HCT116 (cell line): ENCODE data around the gene CFAP74. TPM values are rescaled to one million over a fixed set of nuclear protein-coding genes. Genes with fewer than 3 reads are reported as not detected.

ENCODE experiments used
- ATAC-seq: fragments of 200-7000 bp; cut with Tn5 transposase; 2 replicates; pipeline ENCODE4 v1.9.1; 2020; ENCODE audit warnings: mild to moderate bottlenecking, moderate library complexity
- BruUV-seq: library from RNA; stranded (reverse); fragments of 400-500 nt; replicated peaks from 2 replicates; lab custom pipeline; 2021; lab: Mats Ljungman, UMichigan
- CTCF ChIA-PET: fragments of 300-600 bp; sonication (Branson Sonifier 250); formaldehyde crosslinking; loops from one replicate; lab custom pipeline; 2021; ENCODE audit warnings: antibody characterized with exemption; lab: Charles Lee
- POLR2A ChIA-PET: fragments of 300-600, 350-600 bp; sonication (Branson Sonifier 250); formaldehyde crosslinking; loops from one replicate; lab custom pipeline; 2021; ENCODE audit warnings: antibody characterized with exemption; lab: Charles Lee
- RAD21 ChIA-PET, 2 experiments: fragments of 300-600 bp; sonication (Branson Sonifier 250); formaldehyde crosslinking; loops; one replicate each; lab custom pipeline; 2023; ENCODE audit warnings: low total read pairs in 2 of 2; ENCODE audit not compliant: uncharacterized antibody in 2 of 2, unreplicated experiment in 2 of 2, low non-redundant PET in 1 of 2; lab: Charles Lee
- DNase-seq: peaks from one replicate; pipeline ENCODE4 v3.0.0-alpha.2; 2010; ENCODE audit warnings: low read depth, low spot score
- H2AFZ ChIP-seq: fragments of 200-600 bp; shearing (Covaris generic), sonication (generic); 2 replicates; pipeline ENCODE4 v1.6.1; 2017; ENCODE audit warnings: low read depth, mixed run types, mixed read lengths, antibody characterized with exemption, low read length; ENCODE audit not compliant: poor library complexity, severe bottlenecking
- H3K27ac ChIP-seq: 2 replicates; pipeline ENCODE4 v1.5.1; 2012; ENCODE audit warnings: low read depth, low read length
- H3K27me3 ChIP-seq: fragments of 200-600 bp; sonication (generic); 2 replicates; pipeline ENCODE4 v1.6.1; 2016; ENCODE audit warnings: mixed run types, low read length, mixed read lengths; ENCODE audit not compliant: insufficient read depth
- H3K36me3 ChIP-seq, 2 experiments: fragments of 200-500 bp in 1 of 2; fragments of 200-600 bp in 1 of 2; sonication (Bioruptor generic) in 1 of 2; sonication (generic) in 1 of 2; 2 replicates each; pipeline versions ENCODE4 v1.5.1 to v1.6.1; 2014 to 2016; ENCODE audit warnings: low read length in 2 of 2, inconsistent platforms in 1 of 2, mixed read lengths in 1 of 2, mixed run types in 1 of 2; ENCODE audit not compliant: insufficient read depth in 2 of 2, control insufficient read depth in 1 of 2
- H3K4me1 ChIP-seq, 2 experiments: fragments of 200-600 bp in 1 of 2; sonication (generic) in 1 of 2; 2 replicates each; pipeline versions ENCODE4 v1.5.1 to v1.6.1; 2012 to 2017; ENCODE audit warnings: low read length in 2 of 2, inconsistent platforms in 1 of 2, mild to moderate bottlenecking in 1 of 2, mixed read lengths in 1 of 2, mixed run types in 1 of 2, moderate library complexity in 1 of 2; ENCODE audit not compliant: insufficient read depth in 2 of 2, control insufficient read depth in 1 of 2
- H3K4me2 ChIP-seq: fragments of 200-600 bp; sonication (generic); 2 replicates; pipeline ENCODE4 v1.6.1; 2017; ENCODE audit warnings: mixed run types, low read length, mixed read lengths
- H3K4me3 ChIP-seq, 2 experiments: fragments of 200-600 bp in 1 of 2; sonication (generic) in 1 of 2; replicated peaks in 1 of 2; 2 replicates each; pipeline ENCODE4 v1.5.1; 2011 to 2016; ENCODE audit warnings: low read length in 2 of 2, control low read depth in 1 of 2, low read depth in 1 of 2, mild to moderate bottlenecking in 1 of 2, mixed read lengths in 1 of 2, mixed run types in 1 of 2
- H3K79me2 ChIP-seq: fragments of 200-600 bp; sonication (generic); 2 replicates; pipeline ENCODE4 v1.6.1; 2017; ENCODE audit warnings: mild to moderate bottlenecking, mixed run types, low read length, moderate library complexity, mixed read lengths; ENCODE audit not compliant: insufficient read depth
- H3K9ac ChIP-seq: fragments of 200-600 bp; sonication (generic); 2 replicates; pipeline ENCODE4 v1.6.1; 2016; ENCODE audit warnings: low read length, mixed read lengths
- H3K9me2 ChIP-seq: fragments of 200-600 bp; sonication (generic), shearing (Covaris generic); 2 replicates; pipeline ENCODE4 v1.6.1; 2017; ENCODE audit warnings: mixed run types, mild to moderate bottlenecking, moderate library complexity; ENCODE audit not compliant: insufficient read depth
- H3K9me3 ChIP-seq, 2 experiments: fragments of 200-500 bp in 1 of 2; fragments of 200-600 bp in 1 of 2; sonication (Bioruptor generic) in 1 of 2; sonication (generic) in 1 of 2; 2 replicates each; pipeline ENCODE4 v1.6.1; 2014 to 2017; ENCODE audit warnings: low read length in 2 of 2, mixed read lengths in 2 of 2, inconsistent platforms in 1 of 2, low read depth in 1 of 2, mild to moderate bottlenecking in 1 of 2, mixed run types in 1 of 2, moderate library complexity in 1 of 2; ENCODE audit not compliant: control insufficient read depth in 1 of 2, insufficient read depth in 1 of 2
- H4K20me1 ChIP-seq: fragments of 200-600 bp; sonication (generic), shearing (Covaris generic); 2 replicates; pipeline ENCODE4 v1.6.1; 2017; ENCODE audit warnings: mixed run types, mild to moderate bottlenecking, moderate library complexity; ENCODE audit not compliant: insufficient read depth
- CEBPB ChIP-seq: IDR thresholded peaks from 2 replicates; pipeline ENCODE4 v1.6.1; 2012; ENCODE audit warnings: low read depth
- intact Hi-C: fragments of 100-400 bp; cut with micrococcal nuclease; formaldehyde crosslinking; loops from 2 replicates; pipeline ENCODE4 v1.10.0; 2022
- total RNA-seq: library from RNA; stranded (reverse); gene quantifications from one replicate; pipeline ENCODE4 v1.2.1, GENCODE V29; 2021; ENCODE audit not compliant: unreplicated experiment
- TF ChIP-seq, protein P1 (sequence below), 3 experiments: fragments of 200-600 bp in 1 of 3; sonication (generic) in 1 of 3; IDR thresholded peaks in 2 of 3; conservative IDR thresholded peaks in 1 of 3; 2 replicates each; pipeline ENCODE4 v1.5.1; 2012 to 2017; ENCODE audit warnings: low read depth in 2 of 3, low read length in 2 of 3, antibody characterized with exemption in 1 of 3, borderline replicate concordance in 1 of 3, control low read depth in 1 of 3, mild to moderate bottlenecking in 1 of 3, mixed read lengths in 1 of 3, mixed run types in 1 of 3, moderate library complexity in 1 of 3; ENCODE audit not compliant: insufficient read depth in 1 of 3

CFAP74 gene
- total RNA-seq, 1 experiment from 2014 or later, result 4.9 TPM

- Histone ChIP-seq H2AFZ (no peak overlapping the region), H3K79me2 (peaks cover 34% of the 10 kb centered on the region), H3K27me3 (no peaks in the 10 kb centered on the region), H3K27ac (peak overlapping the region; percentile 91), H3K4me1 (peaks cover 37 to 69% of the 10 kb centered on the region in 2 experiments), H3K4me2 (peak overlapping the region; percentile 98), H3K9me3 (no peaks in the 10 kb centered on the region), H3K4me3 (peak overlapping the region; percentile 75 to 82), H3K9ac (peak overlapping the region; percentile 71), H3K9me2 (no peaks in the 10 kb centered on the region), H4K20me1 (no peaks in the 10 kb centered on the region), H3K36me3 (no peaks in the 10 kb centered on the region)
- TF ChIP-seq, protein P1, sequence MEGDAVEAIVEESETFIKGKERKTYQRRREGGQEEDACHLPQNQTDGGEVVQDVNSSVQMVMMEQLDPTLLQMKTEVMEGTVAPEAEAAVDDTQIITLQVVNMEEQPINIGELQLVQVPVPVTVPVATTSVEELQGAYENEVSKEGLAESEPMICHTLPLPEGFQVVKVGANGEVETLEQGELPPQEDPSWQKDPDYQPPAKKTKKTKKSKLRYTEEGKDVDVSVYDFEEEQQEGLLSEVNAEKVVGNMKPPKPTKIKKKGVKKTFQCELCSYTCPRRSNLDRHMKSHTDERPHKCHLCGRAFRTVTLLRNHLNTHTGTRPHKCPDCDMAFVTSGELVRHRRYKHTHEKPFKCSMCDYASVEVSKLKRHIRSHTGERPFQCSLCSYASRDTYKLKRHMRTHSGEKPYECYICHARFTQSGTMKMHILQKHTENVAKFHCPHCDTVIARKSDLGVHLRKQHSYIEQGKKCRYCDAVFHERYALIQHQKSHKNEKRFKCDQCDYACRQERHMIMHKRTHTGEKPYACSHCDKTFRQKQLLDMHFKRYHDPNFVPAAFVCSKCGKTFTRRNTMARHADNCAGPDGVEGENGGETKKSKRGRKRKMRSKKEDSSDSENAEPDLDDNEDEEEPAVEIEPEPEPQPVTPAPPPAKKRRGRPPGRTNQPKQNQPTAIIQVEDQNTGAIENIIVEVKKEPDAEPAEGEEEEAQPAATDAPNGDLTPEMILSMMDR (IDR thresholded peaks at IDR 0.05 in 2 of 3, conservative IDR thresholded peaks at IDR 0.05 in 1 of 3; ENCODE audit: borderline replicate concordance in 1 of 3, insufficient read depth in 1 of 3, low read depth in 2 of 3, low read length in 2 of 3), result peak in 2 of 3 experiments; percentile 65 to 75; a peak in 4 of 6 replicates
- no peak for TF ChIP-seq CEBPB
- DNase-seq, result peak; percentile 56
- ATAC-seq, result peak; percentile 60
- ChIA-PET CTCF (interaction anchor here (1.0 to 2.0 kb wide), 5 partner anchors 89 to 143 kb away, joined by 3 to 7 read pairs (median 5); no protein-coding TSS in a partner anchor), POLR2A (interaction anchor here (0.8 to 1.2 kb wide), 2 partner anchors 106 to 140 kb away, joined by 3 to 5 read pairs; no protein-coding TSS in a partner anchor), RAD21 (no interaction called here)
- intact Hi-C loops, result loop anchor here (5.0 kb wide), 1 partner anchor 142 kb away; no protein-coding TSS in a partner anchor
- no TSS peak for BruUV-seq
These were observed 45.7 kb upstream of the CFAP74 start for GRCh38 chr1:2049225-2049717.
